Osteocyte (in vitro differentiated cells): Measurements from ENCODE around the gene RBFOX2. TPM values are rescaled to one million over a fixed set of nuclear protein-coding genes. Genes with fewer than 3 reads are reported as not detected.

Experiments
- DNase-seq: peaks from one replicate; pipeline ENCODE4 v3.0.0; 2021; ENCODE audit warnings: mixed read lengths; ENCODE audit not compliant: unreplicated experiment; ENCODE audit errors: extremely low spot score
- H3K27ac Mint-ChIP-seq: one replicate; pipeline ENCODE4 v1.8.0; 2021; ENCODE audit warnings: mild to moderate bottlenecking, mixed read lengths; ENCODE audit not compliant: unreplicated experiment
- H3K27me3 Mint-ChIP-seq: one replicate; pipeline ENCODE4 v1.8.0; 2021; ENCODE audit warnings: mixed read lengths; ENCODE audit not compliant: unreplicated experiment
- H3K36me3 Mint-ChIP-seq: one replicate; pipeline ENCODE4 v1.8.0; 2021; ENCODE audit warnings: mixed read lengths; ENCODE audit not compliant: unreplicated experiment
- H3K4me1 Mint-ChIP-seq: one replicate; pipeline ENCODE4 v1.8.0; 2021; ENCODE audit warnings: mixed read lengths; ENCODE audit not compliant: unreplicated experiment
- H3K4me3 Mint-ChIP-seq: one replicate; pipeline ENCODE4 v1.8.0; 2021; ENCODE audit warnings: mild to moderate bottlenecking, moderate library complexity, mixed read lengths; ENCODE audit not compliant: unreplicated experiment
- H3K9me3 Mint-ChIP-seq: one replicate; pipeline ENCODE4 v1.8.0; 2021; ENCODE audit warnings: mixed read lengths; ENCODE audit not compliant: unreplicated experiment
- CTCF ChIP-seq: fragments of 200-600 bp; sonication (generic); IDR thresholded peaks from 2 replicates; pipeline ENCODE4 v1.5.0; 2021; ENCODE audit warnings: antibody characterized with exemption, mild to moderate bottlenecking, moderate library complexity
- total RNA-seq: library from RNA; stranded (reverse); gene quantifications from 2 replicates; pipeline ENCODE4 v1.2.1, GENCODE V29; 2021

RBFOX2 gene
- total RNA-seq, 1 donor from 2014 or later, result 151 TPM

- Mint-ChIP-seq H3K27ac (peak overlapping the region; percentile 81), H3K9me3 (no peaks in the 10 kb centered on the region), H3K36me3 (peaks cover 27% of the 10 kb centered on the region), H3K27me3 (no peaks in the 10 kb centered on the region), H3K4me1 (peaks cover 50% of the 10 kb centered on the region), H3K4me3 (no peak overlapping the region)
- TF ChIP-seq CTCF, result no peak
- no peak for DNase-seq
Measured at GRCh38 chr22:35777335-35777975, 251.2 kb downstream of the RBFOX2 start.

- Mint-ChIP-seq H3K27me3 (no peaks in the 10 kb centered on the region), H3K9me3 (no peaks in the 10 kb centered on the region), H3K4me3 (no peak overlapping the region), H3K4me1 (peaks cover 36% of the 10 kb centered on the region), H3K27ac (no peak overlapping the region), H3K36me3 (peaks cover 23% of the 10 kb centered on the region)
- no peak for TF ChIP-seq CTCF
- DNase-seq, result no peak
Measured at GRCh38 chr22:35775339-35775738, 253.3 kb downstream of the RBFOX2 start.

GRCh38 chr22:35769974-35770373 is 258.6 kb downstream of the RBFOX2 start:
- Mint-ChIP-seq H3K27me3 (no peaks in the 10 kb centered on the region), H3K27ac (no peak overlapping the region), H3K4me3 (no peak overlapping the region)

GRCh38 chr22:35766654-35767580 is 261.7 kb downstream of the RBFOX2 start:
- no peaks in the 10 kb centered on the region for H3K27me3 Mint-ChIP-seq
- H3K36me3 Mint-ChIP-seq, result peaks cover 22% of the 10 kb centered on the region
- no peak for TF ChIP-seq CTCF
- H3K4me1 Mint-ChIP-seq, result peaks cover 11% of the 10 kb centered on the region
- no peak for DNase-seq
- no peaks in the 10 kb centered on the region for H3K9me3 Mint-ChIP-seq
- peak overlapping the region; percentile 66 for H3K27ac Mint-ChIP-seq
- H3K4me3 Mint-ChIP-seq, result peak overlapping the region; percentile 39

More at GRCh38 chr22:35769974-35770373, 258.6 kb downstream of the RBFOX2 start:
- DNase-seq, result no peak
- H3K4me1 Mint-ChIP-seq, result peaks cover 11% of the 10 kb centered on the region
- TF ChIP-seq CTCF, result no peak
- H3K36me3 Mint-ChIP-seq, result peaks cover 17% of the 10 kb centered on the region
- no peaks in the 10 kb centered on the region for H3K9me3 Mint-ChIP-seq

GRCh38 chr22:35761037-35761436 is 267.6 kb downstream of the RBFOX2 start:
- no peak overlapping the region for H3K4me3 Mint-ChIP-seq
- no peaks in the 10 kb centered on the region for H3K9me3 Mint-ChIP-seq
- H3K36me3 Mint-ChIP-seq, result peaks cover 36% of the 10 kb centered on the region
- H3K4me1 Mint-ChIP-seq, result no peaks in the 10 kb centered on the region
- DNase-seq, result no peak
- peak; percentile 45 for TF ChIP-seq CTCF
- H3K27ac Mint-ChIP-seq, result no peak overlapping the region
- H3K27me3 Mint-ChIP-seq, result no peaks in the 10 kb centered on the region
